Measurements from ENCODE around the gene IFIT2. TPM values are rescaled to one million over a fixed set of nuclear protein-coding genes. Genes with fewer than 3 reads are reported as not detected.
A peak's percentile ranks its signal among the peaks of the same experiment; 100 is the strongest.

IFIT2 gene
- total RNA-seq, 4 donors from 2014 or later: 0.26 to 3.0 (median 1.5) TPM

DNA sequence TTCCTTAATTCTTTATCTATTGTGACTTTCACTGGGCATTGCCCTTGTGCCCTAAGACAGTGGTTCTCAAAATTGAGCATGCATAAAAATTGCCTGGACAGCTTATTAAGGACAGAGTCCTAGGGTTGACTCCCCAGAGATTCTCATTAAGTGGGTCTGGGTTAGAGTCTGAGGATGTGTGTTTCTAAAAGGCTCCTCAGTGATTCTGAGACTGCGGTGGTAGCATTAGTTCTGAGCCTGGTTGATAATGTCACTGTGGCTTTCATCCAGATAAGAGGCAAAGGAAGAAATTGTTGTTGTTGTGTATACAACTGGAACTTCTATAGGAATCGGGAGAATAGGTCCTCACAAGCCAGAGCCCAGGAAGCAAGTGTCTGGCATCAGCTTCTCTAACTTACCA is 1.3 kb downstream of the IFIT2 start:
- WGBS, 2 donors: 58 to 85% methylated on average over 2 of the region's 2 CpGs
- no peaks in the 10 kb centered on the region for H3K9me3 ChIP-seq
- intact Hi-C loops (cut with DNase I): no loop called here
- TF ChIP-seq, protein P1, sequence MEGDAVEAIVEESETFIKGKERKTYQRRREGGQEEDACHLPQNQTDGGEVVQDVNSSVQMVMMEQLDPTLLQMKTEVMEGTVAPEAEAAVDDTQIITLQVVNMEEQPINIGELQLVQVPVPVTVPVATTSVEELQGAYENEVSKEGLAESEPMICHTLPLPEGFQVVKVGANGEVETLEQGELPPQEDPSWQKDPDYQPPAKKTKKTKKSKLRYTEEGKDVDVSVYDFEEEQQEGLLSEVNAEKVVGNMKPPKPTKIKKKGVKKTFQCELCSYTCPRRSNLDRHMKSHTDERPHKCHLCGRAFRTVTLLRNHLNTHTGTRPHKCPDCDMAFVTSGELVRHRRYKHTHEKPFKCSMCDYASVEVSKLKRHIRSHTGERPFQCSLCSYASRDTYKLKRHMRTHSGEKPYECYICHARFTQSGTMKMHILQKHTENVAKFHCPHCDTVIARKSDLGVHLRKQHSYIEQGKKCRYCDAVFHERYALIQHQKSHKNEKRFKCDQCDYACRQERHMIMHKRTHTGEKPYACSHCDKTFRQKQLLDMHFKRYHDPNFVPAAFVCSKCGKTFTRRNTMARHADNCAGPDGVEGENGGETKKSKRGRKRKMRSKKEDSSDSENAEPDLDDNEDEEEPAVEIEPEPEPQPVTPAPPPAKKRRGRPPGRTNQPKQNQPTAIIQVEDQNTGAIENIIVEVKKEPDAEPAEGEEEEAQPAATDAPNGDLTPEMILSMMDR (IDR thresholded peaks at IDR 0.05): no peak
- TF ChIP-seq POLR2A (IDR thresholded peaks at IDR 0.05): no peak
- no peak for DNase-seq
- peak overlapping the region in 3 of 4 donors; percentile 48 to 66 (median 49) for H3K4me3 ChIP-seq
- peaks cover 16 to 34% (median 21%) of the 10 kb centered on the region in 3 donors for H3K4me1 ChIP-seq
- peak overlapping the region in 2 of 4 donors; percentile 88 to 92 for H3K27ac ChIP-seq
- no peaks in the 10 kb centered on the region for H3K27me3 ChIP-seq
- H3K36me3 ChIP-seq: peaks cover 0 to 26% (median 7%) of the 10 kb centered on the region in 3 donors

DNA sequence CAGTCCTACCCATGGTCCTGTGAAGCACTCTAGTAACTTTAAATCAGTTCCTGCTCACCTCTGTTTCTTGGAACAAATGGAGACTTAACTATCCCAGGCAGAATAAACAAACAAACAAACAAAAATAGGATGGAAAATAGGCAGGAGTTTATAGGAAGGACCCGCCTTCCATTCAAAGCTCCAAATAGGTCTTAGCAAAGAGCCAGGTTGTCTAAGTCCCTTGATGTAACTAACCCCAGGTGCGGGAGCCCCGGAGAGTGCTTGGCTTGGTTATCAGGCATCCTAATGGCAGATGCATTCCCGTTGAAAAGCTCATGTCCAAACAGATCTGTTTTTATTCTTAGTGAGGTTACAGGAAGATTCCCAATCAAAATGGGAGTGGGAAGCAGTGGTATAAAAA is 2.2 kb downstream of the IFIT2 start:
- no peak for DNase-seq
- no peak for TF ChIP-seq POLR2A (IDR thresholded peaks at IDR 0.05)
- TF ChIP-seq, protein P1 (IDR thresholded peaks at IDR 0.05): no peak
- H3K9me3 ChIP-seq: no peaks in the 10 kb centered on the region
- H3K27me3 ChIP-seq: no peaks in the 10 kb centered on the region
- H3K4me3 ChIP-seq: peak overlapping the region in 1 of 4 donors; percentile 66
- intact Hi-C loops (cut with DNase I): no loop called here
- H3K27ac ChIP-seq: no peak overlapping the region
- WGBS, 2 donors: 84 to 86% methylated on average over 4 of the region's 4 CpGs
- H3K36me3 ChIP-seq: peaks cover 0 to 28% (median 7%) of the 10 kb centered on the region in 3 donors
- H3K4me1 ChIP-seq: peaks cover 16 to 34% (median 21%) of the 10 kb centered on the region in 3 donors

DNA sequence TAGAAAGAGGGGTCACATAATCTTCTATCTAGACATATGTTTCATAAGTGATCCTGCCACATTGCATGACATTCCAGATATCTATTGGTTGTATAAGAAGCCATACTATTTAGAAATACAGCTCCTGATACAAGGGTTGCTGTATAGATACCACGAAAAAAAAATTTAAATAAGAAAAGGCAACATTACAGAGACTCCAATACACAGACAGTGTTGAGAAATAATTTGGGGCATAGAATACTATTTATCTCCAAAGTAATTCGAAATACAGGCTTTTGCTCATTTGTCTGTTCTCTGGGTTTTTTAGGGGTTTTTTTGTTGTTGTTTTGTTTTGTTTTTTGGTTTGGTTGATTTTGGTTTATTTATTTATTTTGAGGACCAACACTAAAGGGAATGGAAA is 2.6 kb downstream of the IFIT2 start:
- H3K27ac ChIP-seq: no peak overlapping the region
- TF ChIP-seq, protein P1 (IDR thresholded peaks at IDR 0.05): no peak
- TF ChIP-seq POLR2A (IDR thresholded peaks at IDR 0.05): no peak
- no peak overlapping the region for H3K4me3 ChIP-seq
- no peak for DNase-seq
- intact Hi-C loops (cut with DNase I): no loop called here
- H3K36me3 ChIP-seq: peaks cover 0 to 28% (median 7%) of the 10 kb centered on the region in 3 donors
- peaks cover 16 to 34% (median 21%) of the 10 kb centered on the region in 3 donors for H3K4me1 ChIP-seq
- no peaks in the 10 kb centered on the region for H3K27me3 ChIP-seq
- WGBS, 2 donors: 92 to 97% methylated on average over 2 of the region's 2 CpGs
- no peaks in the 10 kb centered on the region for H3K9me3 ChIP-seq

DNA sequence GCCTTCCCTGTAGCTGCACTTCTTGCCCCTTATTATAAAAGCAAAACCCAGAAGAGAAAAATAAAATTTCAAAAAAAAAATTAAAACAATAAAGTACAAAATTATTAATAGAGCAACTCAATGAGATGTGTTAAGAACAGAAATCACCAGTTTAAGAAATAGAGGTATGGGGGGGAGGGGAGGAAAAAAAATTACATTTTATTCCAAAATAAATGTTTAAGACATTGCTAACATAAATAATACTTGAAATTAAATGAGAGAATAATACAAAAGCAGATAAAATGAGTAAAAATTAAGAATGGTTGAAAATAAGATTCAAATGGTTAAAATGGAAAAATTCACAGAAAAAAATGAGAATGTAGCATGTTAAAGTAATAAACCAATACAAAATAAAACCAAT is 3.1 kb downstream of the IFIT2 start:
- TF ChIP-seq POLR2A (IDR thresholded peaks at IDR 0.05): no peak
- TF ChIP-seq, protein P1 (IDR thresholded peaks at IDR 0.05): no peak
- Histone ChIP-seq H3K36me3 (peaks cover 0 to 28% (median 7%) of the 10 kb centered on the region in 3 donors), H3K27ac (no peak overlapping the region), H3K4me3 (no peak overlapping the region), H3K4me1 (peaks cover 16 to 34% (median 21%) of the 10 kb centered on the region in 3 donors), H3K27me3 (no peaks in the 10 kb centered on the region), H3K9me3 (no peaks in the 10 kb centered on the region)
- intact Hi-C loops (cut with DNase I): no loop called here
- DNase-seq: no peak

DNA sequence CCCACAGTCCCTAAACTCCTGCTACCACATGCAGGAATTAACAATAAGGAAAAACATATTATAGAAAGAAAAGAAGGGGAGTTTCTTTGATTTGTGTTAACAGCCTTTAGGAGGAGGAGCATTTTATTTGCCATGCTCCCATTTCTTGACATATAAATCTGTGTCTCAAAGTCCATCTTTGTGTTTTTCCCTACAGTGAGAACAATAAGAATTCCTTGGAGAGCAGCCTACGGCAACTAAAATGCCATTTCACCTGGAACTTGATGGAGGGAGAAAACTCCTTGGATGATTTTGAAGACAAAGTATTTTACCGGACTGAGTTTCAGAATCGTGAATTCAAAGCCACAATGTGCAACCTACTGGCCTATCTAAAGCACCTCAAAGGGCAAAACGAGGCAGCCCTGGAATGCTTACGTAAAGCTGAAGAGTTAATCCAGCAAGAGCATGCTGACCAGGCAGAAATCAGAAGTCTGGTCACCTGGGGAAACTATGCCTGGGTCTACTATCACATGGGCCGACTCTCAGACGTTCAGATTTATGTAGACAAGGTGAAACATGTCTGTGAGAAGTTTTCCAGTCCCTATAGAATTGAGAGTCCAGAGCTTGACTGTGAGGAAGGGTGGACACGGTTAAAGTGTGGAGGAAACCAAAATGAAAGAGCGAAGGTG is 4.1 kb downstream of the IFIT2 start:
- TF ChIP-seq, protein P1 (IDR thresholded peaks at IDR 0.05): no peak
- no peak for TF ChIP-seq POLR2A (IDR thresholded peaks at IDR 0.05)
- 95 to 97% methylated on average over 9 of the region's 9 CpGs for WGBS, 2 donors
- no peak overlapping the region for H3K4me3 ChIP-seq
- no peaks in the 10 kb centered on the region for H3K27me3 ChIP-seq
- H3K9me3 ChIP-seq: no peaks in the 10 kb centered on the region
- intact Hi-C loops (cut with DNase I): no loop called here
- no peak overlapping the region for H3K27ac ChIP-seq
- peaks cover 16 to 32% (median 20%) of the 10 kb centered on the region in 3 donors for H3K4me1 ChIP-seq
- no peak for DNase-seq
- H3K36me3 ChIP-seq: peaks cover 0 to 28% (median 7%) of the 10 kb centered on the region in 3 donors

Measured in esophagus squamous epithelium (tissue), 5 donors.